Calu3 (cell line): ENCODE results near the gene UBQLN1. TPM values are rescaled to one million over a fixed set of nuclear protein-coding genes. Genes with fewer than 3 reads are reported as not detected.
"Not testable (repeated sequence)": the region's sequence is repeated elsewhere in the genome, so short reads cannot be mapped to it uniquely, and the experiment has no call there.

Experiments
- BruUV-seq: library from RNA; stranded (reverse); fragments of 400-500 nt; replicated peaks from 2 replicates; lab custom pipeline; 2021; lab: Mats Ljungman, UMichigan
- CTCF ChIA-PET: fragments of 300-600 bp; sonication (Branson Sonifier 250); formaldehyde crosslinking; loops from one replicate; lab custom pipeline; 2022; ENCODE audit warnings: antibody characterized with exemption; lab: Charles Lee
- DNase-seq: peaks from one replicate; pipeline ENCODE4 v3.0.0; 2022
- H3K27ac Mint-ChIP-seq: one replicate; pipeline ENCODE4 v1.8.0; 2022; ENCODE audit warnings: mixed read lengths; ENCODE audit not compliant: unreplicated experiment
- H3K27me3 Mint-ChIP-seq: one replicate; pipeline ENCODE4 v1.8.0; 2022; ENCODE audit warnings: mixed read lengths; ENCODE audit not compliant: unreplicated experiment
- H3K36me3 Mint-ChIP-seq: one replicate; pipeline ENCODE4 v1.8.0; 2022; ENCODE audit warnings: mild to moderate bottlenecking, moderate library complexity, mixed read lengths; ENCODE audit not compliant: insufficient read depth, unreplicated experiment
- H3K4me1 Mint-ChIP-seq: one replicate; pipeline ENCODE4 v1.8.0; 2022; ENCODE audit warnings: mild to moderate bottlenecking, low read depth, mixed read lengths; ENCODE audit not compliant: unreplicated experiment
- H3K4me3 Mint-ChIP-seq: one replicate; pipeline ENCODE4 v1.8.0; 2022; ENCODE audit warnings: mild to moderate bottlenecking, low read depth, moderate library complexity, mixed read lengths; ENCODE audit not compliant: unreplicated experiment
- H3K9me3 Mint-ChIP-seq: one replicate; pipeline ENCODE4 v1.8.0; 2022; ENCODE audit warnings: low read depth, mixed read lengths; ENCODE audit not compliant: unreplicated experiment
- intact Hi-C: fragments of 100-400 bp; cut with micrococcal nuclease; formaldehyde crosslinking; loops from one replicate; pipeline ENCODE4 v1.10.0; 2022; ENCODE audit not compliant: unreplicated experiment
- total RNA-seq: library from RNA; stranded (reverse); gene quantifications from 2 replicates; pipeline ENCODE4 v1.2.3, GENCODE V29; 2022
- TF ChIP-seq, protein P1 (sequence below): fragments of 200-600 bp; IDR thresholded peaks from one replicate; pipeline ENCODE4 v1.8.0; 2022; ENCODE audit warnings: antibody characterized with exemption; ENCODE audit not compliant: unreplicated experiment

Gene UBQLN1
- total RNA-seq, 1 experiment from 2014 or later, result 108 TPM

DNA sequence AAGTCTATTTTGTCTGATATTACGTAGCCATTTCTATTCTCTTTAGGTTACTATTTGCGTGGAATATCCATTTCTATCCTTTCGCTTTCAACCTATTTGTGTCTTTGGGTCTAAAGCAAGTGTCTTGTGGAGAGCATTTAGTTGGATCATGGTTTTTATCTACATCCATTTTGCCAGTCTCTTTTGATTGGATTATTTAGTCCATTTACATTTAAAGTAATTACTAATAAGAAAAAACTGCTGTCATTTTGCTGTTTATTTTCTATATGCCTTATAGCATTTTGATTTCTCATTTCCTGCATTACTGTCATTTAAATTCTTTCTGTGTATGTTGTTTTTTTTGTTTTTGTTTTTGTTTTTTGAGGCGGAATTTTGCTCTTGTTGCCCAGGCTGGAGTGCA lies 26.0 kb upstream of the UBQLN1 start:
- DNase-seq, result no peak
- intact Hi-C loops, result no loop called here
- CTCF ChIA-PET, result no interaction called here
- no peaks in the 10 kb centered on the region for H3K4me1 Mint-ChIP-seq
- H3K27me3 Mint-ChIP-seq, result no peaks in the 10 kb centered on the region
- H3K27ac Mint-ChIP-seq, result no peak overlapping the region
- no TSS peak for BruUV-seq
- no peaks in the 10 kb centered on the region for H3K36me3 Mint-ChIP-seq
- H3K4me3 Mint-ChIP-seq, result no peak overlapping the region
- H3K9me3 Mint-ChIP-seq, result no peaks in the 10 kb centered on the region
- TF ChIP-seq, protein P1, sequence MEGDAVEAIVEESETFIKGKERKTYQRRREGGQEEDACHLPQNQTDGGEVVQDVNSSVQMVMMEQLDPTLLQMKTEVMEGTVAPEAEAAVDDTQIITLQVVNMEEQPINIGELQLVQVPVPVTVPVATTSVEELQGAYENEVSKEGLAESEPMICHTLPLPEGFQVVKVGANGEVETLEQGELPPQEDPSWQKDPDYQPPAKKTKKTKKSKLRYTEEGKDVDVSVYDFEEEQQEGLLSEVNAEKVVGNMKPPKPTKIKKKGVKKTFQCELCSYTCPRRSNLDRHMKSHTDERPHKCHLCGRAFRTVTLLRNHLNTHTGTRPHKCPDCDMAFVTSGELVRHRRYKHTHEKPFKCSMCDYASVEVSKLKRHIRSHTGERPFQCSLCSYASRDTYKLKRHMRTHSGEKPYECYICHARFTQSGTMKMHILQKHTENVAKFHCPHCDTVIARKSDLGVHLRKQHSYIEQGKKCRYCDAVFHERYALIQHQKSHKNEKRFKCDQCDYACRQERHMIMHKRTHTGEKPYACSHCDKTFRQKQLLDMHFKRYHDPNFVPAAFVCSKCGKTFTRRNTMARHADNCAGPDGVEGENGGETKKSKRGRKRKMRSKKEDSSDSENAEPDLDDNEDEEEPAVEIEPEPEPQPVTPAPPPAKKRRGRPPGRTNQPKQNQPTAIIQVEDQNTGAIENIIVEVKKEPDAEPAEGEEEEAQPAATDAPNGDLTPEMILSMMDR, result no peak

GRCh38 chr9:83728591-83729368 lies 21.0 kb upstream of the UBQLN1 start:
- BruUV-seq, DNase-seq, H3K4me1 Mint-ChIP-seq, CTCF ChIA-PET, H3K27ac Mint-ChIP-seq, H3K4me3 Mint-ChIP-seq, H3K9me3 Mint-ChIP-seq, intact Hi-C loops, H3K27me3 Mint-ChIP-seq, H3K36me3 Mint-ChIP-seq: not testable (repeated sequence)

- intact Hi-C loops, result no loop called here
- no TSS peak for BruUV-seq
- Mint-ChIP-seq H3K27ac (no peak overlapping the region), H3K4me3 (no peak overlapping the region), H3K4me1 (no peaks in the 10 kb centered on the region), H3K27me3 (no peaks in the 10 kb centered on the region), H3K36me3 (no peaks in the 10 kb centered on the region), H3K9me3 (no peaks in the 10 kb centered on the region)
- TF ChIP-seq, protein P1, result no peak
- CTCF ChIA-PET, result no interaction called here
- DNase-seq, result no peak
Observed at GRCh38 chr9:83724436-83724835, 16.7 kb upstream of the UBQLN1 start.

DNA sequence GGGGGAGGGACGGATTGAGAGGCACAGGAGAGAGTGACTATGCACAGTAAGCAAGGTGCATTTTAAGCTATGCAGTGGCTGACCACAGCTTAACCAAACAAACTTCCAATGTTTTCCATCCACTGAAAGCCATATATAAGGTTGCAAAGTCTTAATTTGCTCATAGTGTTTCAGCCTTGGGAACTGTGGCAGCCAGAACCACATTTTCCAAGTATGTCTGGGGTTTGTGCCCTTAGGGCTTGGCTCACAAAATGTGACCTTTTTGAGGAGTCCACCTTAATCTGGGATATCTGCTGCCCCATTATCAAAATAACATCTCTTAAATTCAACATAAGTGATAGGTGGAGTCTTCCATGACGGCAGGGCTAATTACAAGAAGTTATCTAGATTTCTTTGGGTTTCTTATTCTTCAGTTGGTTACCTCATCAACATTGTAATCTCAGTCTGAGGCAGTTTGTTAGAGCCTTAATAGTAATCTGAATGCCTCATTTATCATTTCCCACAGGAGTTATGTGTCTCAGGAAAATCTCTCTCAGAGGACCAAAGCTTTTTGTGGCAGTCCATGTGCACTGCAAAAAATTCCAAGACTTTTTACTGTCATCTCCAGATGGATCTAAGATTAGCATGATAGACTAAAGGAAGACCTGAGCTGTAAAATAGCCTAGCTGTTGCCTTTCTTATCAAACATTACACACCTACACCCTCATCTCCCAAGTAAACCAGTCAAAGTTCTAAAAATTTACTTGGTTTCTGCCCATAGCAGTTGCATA lies 15.2 kb upstream of the UBQLN1 start:
- CTCF ChIA-PET, result no interaction called here

More for the DNA sequence above, 15.2 kb upstream of the UBQLN1 start:
- intact Hi-C loops, result no loop called here
- H3K4me1 Mint-ChIP-seq, result no peaks in the 10 kb centered on the region
- DNase-seq, result no peak
- TF ChIP-seq, protein P1, result no peak
- H3K27ac Mint-ChIP-seq, result no peak overlapping the region
- H3K9me3 Mint-ChIP-seq, result no peaks in the 10 kb centered on the region
- BruUV-seq, result no TSS peak
- H3K27me3 Mint-ChIP-seq, result no peaks in the 10 kb centered on the region
- no peak overlapping the region for H3K4me3 Mint-ChIP-seq
- no peaks in the 10 kb centered on the region for H3K36me3 Mint-ChIP-seq
